Gastrocnemius medialis (tissue), 4 donors: ENCODE results near the gene IKZF2. TPM values are rescaled to one million over a fixed set of nuclear protein-coding genes. Genes with fewer than 3 reads are reported as not detected.

Experiments used
- ATAC-seq, 2 donors: fragments of 150-250 bp; one replicate each; pipeline ENCODE4 v1.9.1; 2016
- DNase-seq, 2 donors: peaks; one replicate each; pipeline ENCODE4 v3.0.0-alpha.2; 2019
- H3K27ac ChIP-seq, 4 donors: fragments of 200-600 bp; sonication (generic); 1 replicate in 1 of 4; 2 replicates in 3 of 4; pipeline ENCODE4 v1.5.1; 2016 to 2018; ENCODE audit warnings: mild to moderate bottlenecking in 2 of 4, moderate library complexity in 1 of 4
- H3K27me3 ChIP-seq, 3 donors: fragments of 200-600 bp; sonication (generic) in 2 of 3; 1 replicate in 1 of 3; 2 replicates in 2 of 3; pipeline versions ENCODE4 v1.5.1 to v1.6.0; 2016 to 2019; ENCODE audit warnings: mild to moderate bottlenecking in 1 of 3, moderate library complexity in 1 of 3
- H3K36me3 ChIP-seq, 2 donors: fragments of 200-600 bp; sonication (generic) in 1 of 2; one replicate each; pipeline ENCODE4 v1.5.1; 2017 to 2018
- H3K4me1 ChIP-seq, 2 donors: fragments of 200-600 bp; sonication (generic) in 1 of 2; one replicate each; pipeline ENCODE4 v1.5.1; 2016 to 2017; ENCODE audit warnings: mild to moderate bottlenecking in 2 of 2
- H3K4me3 ChIP-seq, 4 donors: fragments of 200-600 bp; sonication (generic) in 3 of 4; 1 replicate in 1 of 4; 2 replicates in 3 of 4; pipeline ENCODE4 v1.5.1; 2016 to 2019; ENCODE audit warnings: mild to moderate bottlenecking in 2 of 4
- H3K9me3 ChIP-seq, 3 donors: fragments of 200-600 bp; sonication (generic) in 2 of 3; 1 replicate in 1 of 3; 2 replicates in 2 of 3; pipeline ENCODE4 v1.5.1; 2016 to 2019
- CTCF ChIP-seq, 5 experiments: fragments of 450-650 bp in 3 of 5; fragments of 200-600 bp in 2 of 5; sonication (generic) in 2 of 5; IDR thresholded peaks in 4 of 5; conservative IDR thresholded peaks in 1 of 5; 1 replicate in 4 of 5; 2 replicates in 1 of 5; pipeline ENCODE4 v1.5.1; 2016 to 2019; ENCODE audit warnings: antibody characterized with exemption in 5 of 5, mild to moderate bottlenecking in 3 of 5, moderate library complexity in 3 of 5
- POLR2A ChIP-seq, 2 donors: fragments of 450-650 bp; IDR thresholded peaks; one replicate each; pipeline ENCODE4 v1.6.1; 2017; ENCODE audit warnings: antibody characterized with exemption in 2 of 2, mild to moderate bottlenecking in 2 of 2, moderate library complexity in 2 of 2
- in situ Hi-C, 4 donors: fragments of 200-750 bp; cut with MboI; loops; one replicate each; pipeline versions ENCODE4 v1.15.0 to v1.8.0; 2017; ENCODE audit warnings: low sequenced_read_pairs in 4 of 4
- intact Hi-C: fragments of 100-400 bp; cut with DNase I; formaldehyde crosslinking; loops from one replicate; pipeline ENCODE4 v1.15.1; 2023; ENCODE audit warnings: low total_unique reads
- total RNA-seq, 4 donors: library from RNA; depleted of rRNA; stranded (reverse); fragments of >200 nt; gene quantifications; one replicate each; pipeline versions ENCODE4 v1.1.0 to v1.2.3, GENCODE V29; 2016

IKZF2 gene
- total RNA-seq, 4 donors from 2014 or later, result 4.9 to 15.5 (median 6.0) TPM

- Histone ChIP-seq H3K4me3 (no peak overlapping the region), H3K36me3 (no peaks in the 10 kb centered on the region), H3K27me3 (no peaks in the 10 kb centered on the region), H3K9me3 (no peaks in the 10 kb centered on the region), H3K27ac (no peak overlapping the region), H3K4me1 (peaks cover 0 to 5% of the 10 kb centered on the region in 2 donors)
- no peak for DNase-seq
- ATAC-seq, result no peak
- in situ Hi-C loops (loop anchor here in 1 of 4 donors (10.0 kb wide), 1 partner anchor 483 kb away; no protein-coding TSS in a partner anchor), intact Hi-C loops (no loop called here)
- TF ChIP-seq POLR2A (IDR thresholded peaks at IDR 0.05) (no peak), CTCF (IDR thresholded peaks at IDR 0.05 in 4 of 5, conservative IDR thresholded peaks at IDR 0.05 in 1 of 5) (no peak)
Measured at GRCh38 chr2:213167271-213167930, 16.0 kb upstream of the IKZF2 start.

DNA sequence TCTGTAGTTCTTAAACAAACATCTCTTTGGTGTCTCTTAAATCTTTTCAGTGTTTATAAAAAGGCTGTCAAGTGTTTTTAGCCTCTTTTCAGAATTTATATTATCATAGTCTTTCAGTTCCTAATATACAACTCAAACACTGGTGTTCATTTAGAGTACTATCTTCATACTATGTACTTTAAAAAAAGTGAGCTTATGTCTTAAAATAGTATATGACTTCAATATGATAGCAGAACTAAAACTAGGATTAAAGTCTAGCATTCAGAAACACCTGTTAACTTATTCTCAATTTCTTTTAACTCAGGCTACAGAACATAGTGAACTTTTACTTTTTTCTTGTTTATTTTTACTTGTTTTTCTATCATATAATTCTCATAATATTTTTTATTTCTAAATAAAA is 14.7 kb upstream of the IKZF2 start:
- Histone ChIP-seq H3K4me3 (no peak overlapping the region), H3K9me3 (no peaks in the 10 kb centered on the region), H3K27me3 (no peaks in the 10 kb centered on the region), H3K4me1 (peaks cover 0 to 5% of the 10 kb centered on the region in 2 donors), H3K27ac (no peak overlapping the region), H3K36me3 (no peaks in the 10 kb centered on the region)
- TF ChIP-seq CTCF (IDR thresholded peaks at IDR 0.05 in 4 of 5, conservative IDR thresholded peaks at IDR 0.05 in 1 of 5), result no peak
- no peak for TF ChIP-seq POLR2A (IDR thresholded peaks at IDR 0.05)
- intact Hi-C loops (no loop called here), in situ Hi-C loops (loop anchor here in 1 of 4 donors (10.0 kb wide), 1 partner anchor 481 kb away; no protein-coding TSS in a partner anchor)
- ATAC-seq, result no peak
- no peak for DNase-seq

- in situ Hi-C loops (loop anchor here in 2 of 4 donors (5.0 to 10.0 kb wide), 2 partner anchors 392 to 479 kb away; no protein-coding TSS in a partner anchor), intact Hi-C loops (no loop called here)
- TF ChIP-seq CTCF (IDR thresholded peaks at IDR 0.05 in 4 of 5, conservative IDR thresholded peaks at IDR 0.05 in 1 of 5) (no peak), POLR2A (IDR thresholded peaks at IDR 0.05) (no peak)
- Histone ChIP-seq H3K9me3 (no peaks in the 10 kb centered on the region), H3K27me3 (no peaks in the 10 kb centered on the region), H3K4me1 (peaks cover 0 to 5% of the 10 kb centered on the region in 2 donors), H3K4me3 (no peak overlapping the region), H3K27ac (no peak overlapping the region), H3K36me3 (no peaks in the 10 kb centered on the region)
- DNase-seq (no peak), ATAC-seq (no peak)
Measured at GRCh38 chr2:213164263-213164662, 12.9 kb upstream of the IKZF2 start.

GRCh38 chr2:213162516-213163118 is 11.2 kb upstream of the IKZF2 start:
- H3K4me3 ChIP-seq, result no peak overlapping the region
- H3K9me3 ChIP-seq, result no peaks in the 10 kb centered on the region
- no peaks in the 10 kb centered on the region for H3K36me3 ChIP-seq
- in situ Hi-C loops, result loop anchor here in 2 of 4 donors (5.0 to 10.0 kb wide), 2 partner anchors 390 to 478 kb away; no protein-coding TSS in a partner anchor
- no peak overlapping the region for H3K27ac ChIP-seq
- peaks cover 0 to 5% of the 10 kb centered on the region in 2 donors for H3K4me1 ChIP-seq
- DNase-seq, result no peak
- no peak for TF ChIP-seq POLR2A (IDR thresholded peaks at IDR 0.05)
- TF ChIP-seq CTCF (IDR thresholded peaks at IDR 0.05 in 4 of 5, conservative IDR thresholded peaks at IDR 0.05 in 1 of 5), result no peak
- intact Hi-C loops, result no loop called here
- no peak for ATAC-seq
- H3K27me3 ChIP-seq, result no peaks in the 10 kb centered on the region
